GM23338 (cell line): Measurements from ENCODE around the gene NEU1.

Source experiments
- CREB1 ChIP-seq: fragments of 250-450 bp; sonication (Bioruptor Pico); IDR thresholded peaks from 2 replicates; pipeline ENCODE4 v1.5.0; 2020; ENCODE audit warnings: low read depth, mild to moderate bottlenecking, moderate library complexity
- CTCF ChIP-seq, 2 experiments: fragments of 200-600 bp in 1 of 2; sonication (generic) in 1 of 2; conservative IDR thresholded peaks; 2 replicates each; pipeline versions ENCODE4 v1.5.1 to v1.6.1; 2016 to 2017; ENCODE audit warnings: antibody characterized with exemption in 2 of 2, low read depth in 2 of 2, mild to moderate bottlenecking in 2 of 2, moderate library complexity in 1 of 2
- ETS1 ChIP-seq: IDR thresholded peaks from 2 replicates; pipeline ENCODE4 v1.6.1; 2016; ENCODE audit warnings: antibody characterized with exemption
- EZH2 ChIP-seq: fragments of 200-600 bp; sonication (generic); IDR thresholded peaks from one replicate; pipeline ENCODE4 v1.8.0; 2017; ENCODE audit warnings: antibody characterized with exemption, mild to moderate bottlenecking, low read depth; ENCODE audit not compliant: unreplicated experiment
- EZH2phosphoT487 ChIP-seq: fragments of 200-600 bp; sonication (generic); IDR thresholded peaks from one replicate; pipeline ENCODE4 v1.8.1; 2018; ENCODE audit warnings: antibody characterized with exemption; ENCODE audit not compliant: unreplicated experiment
- JUNB ChIP-seq: IDR thresholded peaks from one replicate; pipeline ENCODE4 v1.6.1; 2016; ENCODE audit warnings: antibody characterized with exemption; ENCODE audit not compliant: unreplicated experiment
- NANOG ChIP-seq: IDR thresholded peaks from 2 replicates; pipeline ENCODE4 v1.6.1; 2016; ENCODE audit warnings: antibody characterized with exemption, borderline replicate concordance
- POLR2AphosphoS5 ChIP-seq: IDR thresholded peaks from 2 replicates; pipeline ENCODE4 v1.6.1; 2016; ENCODE audit warnings: antibody characterized with exemption, low read depth
- STAT1 ChIP-seq: IDR thresholded peaks from one replicate; pipeline ENCODE4 v1.6.1; 2016; ENCODE audit warnings: antibody characterized with exemption; ENCODE audit not compliant: unreplicated experiment
- ZNF114 ChIP-seq: fragments of 250-450 bp; sonication (Bioruptor Pico); IDR thresholded peaks from 2 replicates; pipeline ENCODE4 v1.5.0; 2020; ENCODE audit warnings: mild to moderate bottlenecking, moderate library complexity
- ZNF331 ChIP-seq: fragments of 250-450 bp; sonication (Bioruptor Pico); IDR thresholded peaks from 2 replicates; pipeline ENCODE4 v1.5.0; 2020; ENCODE audit warnings: low read depth, mild to moderate bottlenecking, moderate library complexity
- ZNF462 ChIP-seq: fragments of 250-450 bp; sonication (Bioruptor Pico); IDR thresholded peaks from 2 replicates; pipeline ENCODE4 v1.5.0; 2020; ENCODE audit warnings: mild to moderate bottlenecking, moderate library complexity
- TF ChIP-seq, protein P1 (sequence below): IDR thresholded peaks from one replicate; pipeline ENCODE4 v1.6.1; 2018; ENCODE audit warnings: antibody characterized with exemption; ENCODE audit not compliant: unreplicated experiment

GRCh38 chr6:31870385-31870921 is 7.8 kb upstream of the NEU1 start:
- no peak for TF ChIP-seq POLR2AphosphoS5
- TF ChIP-seq EZH2: no peak
- peak; percentile 49 to 66 for TF ChIP-seq CTCF (conservative IDR thresholded peaks at IDR 0.05; ENCODE audit: low read depth in 2 of 2)
- no peak for TF ChIP-seq EZH2phosphoT487
- no peak for TF ChIP-seq CREB1 (CRISPR knock-in tag)
- TF ChIP-seq, protein P1, sequence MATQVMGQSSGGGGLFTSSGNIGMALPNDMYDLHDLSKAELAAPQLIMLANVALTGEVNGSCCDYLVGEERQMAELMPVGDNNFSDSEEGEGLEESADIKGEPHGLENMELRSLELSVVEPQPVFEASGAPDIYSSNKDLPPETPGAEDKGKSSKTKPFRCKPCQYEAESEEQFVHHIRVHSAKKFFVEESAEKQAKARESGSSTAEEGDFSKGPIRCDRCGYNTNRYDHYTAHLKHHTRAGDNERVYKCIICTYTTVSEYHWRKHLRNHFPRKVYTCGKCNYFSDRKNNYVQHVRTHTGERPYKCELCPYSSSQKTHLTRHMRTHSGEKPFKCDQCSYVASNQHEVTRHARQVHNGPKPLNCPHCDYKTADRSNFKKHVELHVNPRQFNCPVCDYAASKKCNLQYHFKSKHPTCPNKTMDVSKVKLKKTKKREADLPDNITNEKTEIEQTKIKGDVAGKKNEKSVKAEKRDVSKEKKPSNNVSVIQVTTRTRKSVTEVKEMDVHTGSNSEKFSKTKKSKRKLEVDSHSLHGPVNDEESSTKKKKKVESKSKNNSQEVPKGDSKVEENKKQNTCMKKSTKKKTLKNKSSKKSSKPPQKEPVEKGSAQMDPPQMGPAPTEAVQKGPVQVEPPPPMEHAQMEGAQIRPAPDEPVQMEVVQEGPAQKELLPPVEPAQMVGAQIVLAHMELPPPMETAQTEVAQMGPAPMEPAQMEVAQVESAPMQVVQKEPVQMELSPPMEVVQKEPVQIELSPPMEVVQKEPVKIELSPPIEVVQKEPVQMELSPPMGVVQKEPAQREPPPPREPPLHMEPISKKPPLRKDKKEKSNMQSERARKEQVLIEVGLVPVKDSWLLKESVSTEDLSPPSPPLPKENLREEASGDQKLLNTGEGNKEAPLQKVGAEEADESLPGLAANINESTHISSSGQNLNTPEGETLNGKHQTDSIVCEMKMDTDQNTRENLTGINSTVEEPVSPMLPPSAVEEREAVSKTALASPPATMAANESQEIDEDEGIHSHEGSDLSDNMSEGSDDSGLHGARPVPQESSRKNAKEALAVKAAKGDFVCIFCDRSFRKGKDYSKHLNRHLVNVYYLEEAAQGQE: no peak
- TF ChIP-seq ZNF114: no peak
- TF ChIP-seq ZNF462 (CRISPR knock-in tag): no peak
- TF ChIP-seq ZNF331: no peak
- no peak for TF ChIP-seq JUNB
- no peak for TF ChIP-seq NANOG
- no peak for TF ChIP-seq ETS1
- TF ChIP-seq STAT1: no peak
